HUES48 (cell line): ENCODE data around the gene PPP4R2.
A peak's percentile ranks its signal among the peaks of the same experiment; 100 is the strongest.

Experiments used
- H3K27ac ChIP-seq: one replicate; pipeline ENCODE4 v1.7.0; 2013; ENCODE audit warnings: low read depth, low read length, inconsistent platforms
- H3K27me3 ChIP-seq: 2 replicates; pipeline ENCODE4 v1.6.1; 2013; ENCODE audit warnings: mild to moderate bottlenecking, low read length; ENCODE audit not compliant: control insufficient read depth, insufficient read depth
- H3K36me3 ChIP-seq: 2 replicates; pipeline ENCODE4 v1.6.1; 2013; ENCODE audit warnings: low read length; ENCODE audit not compliant: control insufficient read depth, insufficient read depth
- H3K4me1 ChIP-seq: 2 replicates; pipeline ENCODE4 v1.6.1; 2013; ENCODE audit warnings: mild to moderate bottlenecking, low read length; ENCODE audit not compliant: control insufficient read depth, insufficient read depth
- H3K4me3 ChIP-seq: 2 replicates; pipeline ENCODE4 v1.5.1; 2013; ENCODE audit warnings: mild to moderate bottlenecking, low read depth, low read length
- H3K9ac ChIP-seq: 2 replicates; pipeline ENCODE4 v1.6.1; 2013; ENCODE audit warnings: mild to moderate bottlenecking, low read depth, low read length, moderate library complexity
- H3K9me3 ChIP-seq: 2 replicates; pipeline ENCODE4 v1.6.1; 2013; ENCODE audit warnings: low read length; ENCODE audit not compliant: control insufficient read depth, insufficient read depth

PPP4R2 gene

GRCh38 chr3:73026111-73026759, 29.6 kb downstream of the PPP4R2 start:
- Histone ChIP-seq H3K4me1 (peaks cover 38% of the 10 kb centered on the region), H3K36me3 (no peaks in the 10 kb centered on the region), H3K4me3 (no peak overlapping the region), H3K9ac (no peak overlapping the region), H3K9me3 (no peaks in the 10 kb centered on the region), H3K27ac (no peak overlapping the region), H3K27me3 (no peaks in the 10 kb centered on the region)

DNA sequence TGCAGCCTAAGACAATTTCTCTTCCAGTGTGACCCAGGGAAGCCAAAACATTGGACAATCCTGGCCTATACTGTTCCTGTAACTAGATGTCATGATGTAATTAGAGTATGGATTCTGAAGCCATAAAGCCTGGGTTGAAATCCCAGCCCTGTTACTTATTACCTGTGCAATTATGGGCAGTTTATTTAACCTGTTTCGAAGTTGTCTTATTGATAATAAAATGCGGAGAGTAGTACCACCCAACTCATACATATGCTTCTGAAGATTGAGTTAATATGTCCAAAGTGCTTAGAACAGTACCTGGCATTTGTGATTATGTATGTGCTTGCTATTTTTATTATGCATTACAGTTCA, 30.1 kb downstream of the PPP4R2 start:
- no peak overlapping the region for H3K4me3 ChIP-seq
- H3K4me1 ChIP-seq, result peaks cover 38% of the 10 kb centered on the region
- H3K9ac ChIP-seq, result no peak overlapping the region
- H3K27ac ChIP-seq, result no peak overlapping the region
- no peaks in the 10 kb centered on the region for H3K27me3 ChIP-seq
- H3K36me3 ChIP-seq, result no peaks in the 10 kb centered on the region
- no peaks in the 10 kb centered on the region for H3K9me3 ChIP-seq

DNA sequence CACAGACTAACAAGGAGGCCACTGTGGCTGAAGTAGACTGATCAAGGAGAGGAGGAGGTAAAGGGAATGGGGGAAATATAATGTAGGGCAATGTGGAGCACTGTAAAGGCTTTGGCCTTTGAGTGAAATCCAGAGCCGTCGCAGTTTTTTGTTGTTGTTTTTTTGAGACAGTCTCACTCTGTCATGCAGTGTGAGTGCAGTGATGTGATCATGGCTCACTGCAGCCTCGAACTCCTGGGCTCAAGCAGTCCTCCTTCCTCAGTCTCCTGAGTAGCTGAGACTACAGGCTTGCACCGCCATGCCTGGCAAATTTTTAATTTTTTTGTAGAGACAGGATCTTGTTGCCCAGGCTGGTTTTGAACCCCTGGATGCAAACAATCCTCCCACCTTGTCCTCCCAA, 32.2 kb downstream of the PPP4R2 start:
- Histone ChIP-seq H3K27ac (no peak overlapping the region), H3K36me3 (no peaks in the 10 kb centered on the region)

GRCh38 chr3:73029321-73029796, 32.7 kb downstream of the PPP4R2 start:
- H3K36me3 ChIP-seq, result no peaks in the 10 kb centered on the region
- no peak overlapping the region for H3K4me3 ChIP-seq
- H3K9me3 ChIP-seq, result no peaks in the 10 kb centered on the region
- no peak overlapping the region for H3K27ac ChIP-seq
- peaks cover 18% of the 10 kb centered on the region for H3K4me1 ChIP-seq
- no peak overlapping the region for H3K9ac ChIP-seq
- H3K27me3 ChIP-seq, result no peaks in the 10 kb centered on the region

More for the DNA sequence above, 32.2 kb downstream of the PPP4R2 start:
- Histone ChIP-seq H3K27me3 (no peaks in the 10 kb centered on the region), H3K9ac (no peak overlapping the region), H3K9me3 (no peaks in the 10 kb centered on the region), H3K4me1 (peaks cover 22% of the 10 kb centered on the region), H3K4me3 (no peak overlapping the region)

DNA sequence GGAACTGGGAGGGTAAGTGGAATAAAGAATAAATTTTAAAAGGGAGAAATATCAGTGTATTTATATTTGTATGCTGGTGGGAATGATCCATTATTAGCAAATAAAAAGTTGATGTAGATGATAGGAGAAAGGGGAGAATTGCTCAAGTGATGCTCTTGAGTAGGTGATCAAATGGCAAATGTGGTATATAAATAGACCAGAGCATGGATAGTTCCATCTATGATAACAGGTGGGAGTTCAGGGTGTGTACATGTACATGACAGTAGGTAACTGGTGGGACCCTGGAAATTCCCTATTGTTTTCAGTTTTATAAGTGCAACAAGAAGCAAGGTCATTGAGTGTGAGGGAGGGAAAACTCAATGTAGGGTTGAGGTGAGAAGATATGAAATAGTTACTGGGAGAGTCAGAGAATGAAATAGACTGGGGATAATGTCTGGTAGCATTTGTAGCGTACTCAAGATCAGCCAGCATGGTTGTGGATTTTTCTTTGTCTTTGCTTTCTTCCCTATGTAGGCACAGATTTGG, 33.5 kb downstream of the PPP4R2 start:
- Histone ChIP-seq H3K4me1 (peaks cover 10% of the 10 kb centered on the region; the same call in 1 of the 2 replicates), H3K4me3 (no peak overlapping the region), H3K27ac (no peak overlapping the region), H3K27me3 (no peaks in the 10 kb centered on the region), H3K9me3 (no peaks in the 10 kb centered on the region), H3K9ac (no peak overlapping the region), H3K36me3 (no peaks in the 10 kb centered on the region)

GRCh38 chr3:73031573-73032103, 35.0 kb downstream of the PPP4R2 start:
- Histone ChIP-seq H3K9me3 (no peaks in the 10 kb centered on the region), H3K27me3 (no peaks in the 10 kb centered on the region), H3K27ac (no peak overlapping the region), H3K4me1 (peaks cover 18% of the 10 kb centered on the region), H3K36me3 (no peaks in the 10 kb centered on the region), H3K9ac (no peak overlapping the region), H3K4me3 (no peak overlapping the region)

- Histone ChIP-seq H3K4me3 (no peak overlapping the region), H3K27me3 (no peaks in the 10 kb centered on the region), H3K4me1 (peaks cover 37% of the 10 kb centered on the region), H3K36me3 (no peaks in the 10 kb centered on the region), H3K27ac (peak overlapping the region; percentile 38), H3K9ac (no peak overlapping the region; the same call in 1 of the 2 replicates), H3K9me3 (no peaks in the 10 kb centered on the region)
These were observed 40.3 kb downstream of the PPP4R2 start for GRCh38 chr3:73036694-73037591.

- Histone ChIP-seq H3K36me3 (no peaks in the 10 kb centered on the region), H3K27me3 (no peaks in the 10 kb centered on the region), H3K27ac (no peak overlapping the region), H3K9ac (no peak overlapping the region), H3K4me1 (peaks cover 71% of the 10 kb centered on the region), H3K4me3 (no peak overlapping the region), H3K9me3 (no peaks in the 10 kb centered on the region)
These were observed 44.9 kb downstream of the PPP4R2 start for GRCh38 chr3:73041537-73041936.

DNA sequence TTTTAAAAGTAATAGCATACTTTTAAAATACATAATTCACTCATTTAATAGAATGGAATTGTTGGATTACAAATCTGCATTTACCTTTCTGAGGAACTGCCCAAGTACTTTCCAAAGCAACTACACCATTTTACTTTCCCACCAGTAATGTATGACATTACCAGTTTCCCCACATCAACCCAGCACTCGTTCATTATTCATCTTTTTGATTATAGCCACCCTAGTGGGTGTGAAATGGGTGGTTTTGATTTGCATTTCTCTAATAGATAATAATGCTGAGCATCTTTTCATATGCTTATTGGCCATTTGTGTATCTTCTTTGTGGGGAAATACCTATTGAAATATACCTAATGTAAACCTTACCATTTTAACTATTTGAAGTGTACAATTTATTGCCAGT, 46.8 kb downstream of the PPP4R2 start:
- Histone ChIP-seq H3K27me3 (no peaks in the 10 kb centered on the region), H3K9me3 (no peaks in the 10 kb centered on the region), H3K36me3 (no peaks in the 10 kb centered on the region), H3K4me1 (peaks cover 63% of the 10 kb centered on the region), H3K9ac (no peak overlapping the region), H3K27ac (no peak overlapping the region), H3K4me3 (no peak overlapping the region)

- H3K27ac ChIP-seq, result no peak overlapping the region
- no peaks in the 10 kb centered on the region for H3K9me3 ChIP-seq
- H3K4me1 ChIP-seq, result peaks cover 57% of the 10 kb centered on the region
- no peak overlapping the region for H3K9ac ChIP-seq
- no peaks in the 10 kb centered on the region for H3K27me3 ChIP-seq
- no peak overlapping the region for H3K4me3 ChIP-seq
- peaks cover 7% of the 10 kb centered on the region; the same call in 1 of the 2 replicates for H3K36me3 ChIP-seq
These were observed 48.8 kb downstream of the PPP4R2 start for GRCh38 chr3:73045391-73045790.

DNA sequence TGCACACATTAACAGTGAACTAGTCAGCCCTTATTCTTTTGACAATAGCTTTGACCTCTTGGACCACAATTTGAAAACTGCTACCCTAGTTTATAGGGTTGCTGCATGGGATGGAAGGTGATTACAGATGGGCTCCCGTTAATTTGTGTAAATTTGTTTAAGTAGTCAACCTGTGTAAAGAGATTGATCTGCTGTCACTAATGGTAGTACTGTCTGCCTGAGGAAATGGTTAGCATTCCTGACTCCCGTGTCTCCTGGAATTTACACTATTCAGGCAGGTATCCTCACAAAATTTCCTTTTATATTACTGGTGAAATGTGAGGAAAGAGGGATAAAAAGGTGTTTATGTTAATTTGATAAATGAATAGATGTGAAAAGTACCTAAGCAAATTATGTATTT, 49.6 kb downstream of the PPP4R2 start:
- Histone ChIP-seq H3K27ac (peak overlapping the region; percentile 40), H3K9ac (no peak overlapping the region), H3K27me3 (no peaks in the 10 kb centered on the region)

More for the DNA sequence above, 49.6 kb downstream of the PPP4R2 start:
- Histone ChIP-seq H3K9me3 (no peaks in the 10 kb centered on the region), H3K4me3 (no peak overlapping the region), H3K36me3 (peaks cover 8% of the 10 kb centered on the region; the same call in 1 of the 2 replicates), H3K4me1 (peaks cover 52% of the 10 kb centered on the region)
